GM23338 (cell line): Measurements from ENCODE around the gene ZNF689. TPM values are rescaled to one million over a fixed set of nuclear protein-coding genes. Genes with fewer than 3 reads are reported as not detected.
A peak's percentile ranks its signal among the peaks of the same experiment; 100 is the strongest.

Experiments used
- ATAC-seq: fragments of 200-7000 bp; cut with Tn5 transposase; 3 replicates; pipeline ENCODE4 v1.9.1; 2020
- DNase-seq: peaks from one replicate; pipeline ENCODE4 v3.0.0-alpha.2; 2015; ENCODE audit warnings: low spot score
- H2AFZ ChIP-seq: fragments of 200-600 bp; sonication (generic); 2 replicates; pipeline ENCODE4 v1.8.0; 2016; ENCODE audit warnings: antibody characterized with exemption, mild to moderate bottlenecking, moderate library complexity
- H3F3A ChIP-seq: fragments of 200-600 bp; sonication (generic); replicated peaks from 2 replicates; pipeline ENCODE4 v1.8.0; 2017; ENCODE audit warnings: antibody characterized with exemption, mixed run types, low read depth
- H3K27ac ChIP-seq: fragments of 200-600 bp; sonication (generic); 2 replicates; pipeline ENCODE4 v1.6.1; 2016; ENCODE audit warnings: low read depth
- H3K27me3 ChIP-seq: fragments of 200-600 bp; sonication (generic); 2 replicates; pipeline ENCODE4 v1.8.0; 2016; ENCODE audit warnings: mild to moderate bottlenecking, mixed run types, moderate library complexity; ENCODE audit not compliant: insufficient read depth
- H3K36me3 ChIP-seq: fragments of 200-600 bp; sonication (generic); 2 replicates; pipeline ENCODE4 v1.8.0; 2016; ENCODE audit warnings: mild to moderate bottlenecking; ENCODE audit not compliant: insufficient read depth
- H3K4me1 ChIP-seq: fragments of 200-600 bp; sonication (generic); 2 replicates; pipeline ENCODE4 v1.8.0; 2016; ENCODE audit warnings: mild to moderate bottlenecking, moderate library complexity; ENCODE audit not compliant: insufficient read depth
- H3K4me2 ChIP-seq: fragments of 200-600 bp; sonication (generic); 2 replicates; pipeline ENCODE4 v1.7.1; 2017; ENCODE audit warnings: mixed run types
- H3K4me3 ChIP-seq: fragments of 200-600 bp; sonication (generic); 2 replicates; pipeline ENCODE4 v1.6.1; 2016; ENCODE audit warnings: mixed run types
- H3K79me2 ChIP-seq: fragments of 200-600 bp; sonication (generic); replicated peaks from 2 replicates; pipeline ENCODE4 v1.8.0; 2017; ENCODE audit warnings: mild to moderate bottlenecking; ENCODE audit not compliant: insufficient read depth
- H3K9me2 ChIP-seq: fragments of 200-600 bp; sonication (generic); 2 replicates; pipeline ENCODE4 v1.8.0; 2017; ENCODE audit not compliant: insufficient read depth
- H4K20me1 ChIP-seq: fragments of 200-600 bp; sonication (generic); replicated peaks from 2 replicates; pipeline ENCODE4 v1.8.0; 2017; ENCODE audit warnings: mild to moderate bottlenecking; ENCODE audit not compliant: insufficient read depth
- H3K27ac Mint-ChIP-seq: 2 replicates; pipeline ENCODE4 v1.8.0; 2020; ENCODE audit warnings: inconsistent platforms, mild to moderate bottlenecking, moderate library complexity, mixed read lengths
- H3K27me3 Mint-ChIP-seq: 3 replicates; pipeline ENCODE4 v1.8.0; 2022; ENCODE audit warnings: low read depth, mild to moderate bottlenecking, moderate library complexity, mixed read lengths, inconsistent platforms; ENCODE audit not compliant: insufficient read depth, poor library complexity
- H3K36me3 Mint-ChIP-seq: 3 replicates; pipeline ENCODE4 v1.8.0; 2021; ENCODE audit warnings: low read depth, mild to moderate bottlenecking, inconsistent platforms, moderate library complexity, mixed read lengths
- H3K4me1 Mint-ChIP-seq: 3 replicates; pipeline ENCODE4 v1.8.0; 2020; ENCODE audit warnings: mild to moderate bottlenecking, inconsistent platforms, mixed read lengths
- H3K4me3 Mint-ChIP-seq: 3 replicates; pipeline ENCODE4 v1.8.0; 2021; ENCODE audit warnings: moderate library complexity, mild to moderate bottlenecking, inconsistent platforms, mixed read lengths
- H3K9me3 Mint-ChIP-seq: 3 replicates; pipeline ENCODE4 v1.8.0; 2020; ENCODE audit warnings: moderate library complexity, mild to moderate bottlenecking, inconsistent platforms, mixed read lengths
- CTCF ChIP-seq, 2 experiments: fragments of 200-600 bp in 1 of 2; sonication (generic) in 1 of 2; conservative IDR thresholded peaks; 2 replicates each; pipeline versions ENCODE4 v1.5.1 to v1.6.1; 2016 to 2017; ENCODE audit warnings: antibody characterized with exemption in 2 of 2, low read depth in 2 of 2, mild to moderate bottlenecking in 2 of 2, moderate library complexity in 1 of 2
- ETS1 ChIP-seq: IDR thresholded peaks from 2 replicates; pipeline ENCODE4 v1.6.1; 2016; ENCODE audit warnings: antibody characterized with exemption
- EZH2 ChIP-seq: fragments of 200-600 bp; sonication (generic); IDR thresholded peaks from one replicate; pipeline ENCODE4 v1.8.0; 2017; ENCODE audit warnings: antibody characterized with exemption, mild to moderate bottlenecking, low read depth; ENCODE audit not compliant: unreplicated experiment
- JUNB ChIP-seq: IDR thresholded peaks from one replicate; pipeline ENCODE4 v1.6.1; 2016; ENCODE audit warnings: antibody characterized with exemption; ENCODE audit not compliant: unreplicated experiment
- POLR2AphosphoS5 ChIP-seq: IDR thresholded peaks from 2 replicates; pipeline ENCODE4 v1.6.1; 2016; ENCODE audit warnings: antibody characterized with exemption, low read depth
- ZNF462 ChIP-seq: fragments of 250-450 bp; sonication (Bioruptor Pico); IDR thresholded peaks from 2 replicates; pipeline ENCODE4 v1.5.0; 2020; ENCODE audit warnings: mild to moderate bottlenecking, moderate library complexity
- polyA plus RNA-seq: library from polyadenylated mRNA; unstranded; fragments of >200 nt; fragmentation: Nextera tagmentation; extraction: Ambion mirVana; gene quantifications from 2 replicates; pipeline ENCODE4 v1.2.1, GENCODE V29; 2016
- total RNA-seq: library from RNA; depleted of rRNA; stranded (reverse); fragments of >200 nt; shearing (Covaris generic); gene quantifications from 2 replicates; pipeline ENCODE4 v1.2.3, GENCODE V29; 2014
- TF ChIP-seq, protein P1 (sequence below): IDR thresholded peaks from one replicate; pipeline ENCODE4 v1.6.1; 2018; ENCODE audit warnings: antibody characterized with exemption; ENCODE audit not compliant: unreplicated experiment

ZNF689 gene
- total and polyA plus RNA-seq, 2 experiments from 2014 or later = 5.3 to 16.7 TPM

GRCh38 chr16:30619202-30619601 lies 9.0 kb upstream of the ZNF689 start (continued):
- TF ChIP-seq ZNF462 (CRISPR knock-in tag) = no peak
- no peak for TF ChIP-seq POLR2AphosphoS5
- TF ChIP-seq EZH2 = no peak

GRCh38 chr16:30615358-30616091 lies 5.3 kb upstream of the ZNF689 start:
- Mint-ChIP-seq H3K9me3 (0 out of 3 replicates have a peak, but pooled peaks cover 2% of the 10 kb centered on the region), H3K36me3 (no peaks in the 10 kb centered on the region), H3K4me3 (no peak overlapping the region), H3K27ac (no peak overlapping the region), H3K27me3 (peaks cover 5% of the 10 kb centered on the region), H3K4me1 (peaks cover 1% of the 10 kb centered on the region; the same call in 2 of the 3 replicates)
- ATAC-seq (peak; percentile 92), DNase-seq (peak; percentile 95)
- Histone ChIP-seq H3K4me2 (no peak overlapping the region), H2AFZ (peak overlapping the region; percentile 93; the same call in 1 of the 2 replicates), H3K36me3 (no peaks in the 10 kb centered on the region), H3K4me3 (no peak overlapping the region), H4K20me1 (no peaks in the 10 kb centered on the region), H3K27ac (no peak overlapping the region), H3K9me2 (no peaks in the 10 kb centered on the region), H3K27me3 (no peaks in the 10 kb centered on the region), H3K4me1 (no peaks in the 10 kb centered on the region), H3K79me2 (no peaks in the 10 kb centered on the region), H3F3A (0 out of 2 replicates have a peak, but pooled peaks cover 6% of the 10 kb centered on the region)
- TF ChIP-seq JUNB (no peak), ETS1 (no peak), CTCF (conservative IDR thresholded peaks at IDR 0.05; ENCODE audit: low read depth in 2 of 2) (peak; percentile 97 to 100), EZH2 (no peak)
- TF ChIP-seq, protein P1, sequence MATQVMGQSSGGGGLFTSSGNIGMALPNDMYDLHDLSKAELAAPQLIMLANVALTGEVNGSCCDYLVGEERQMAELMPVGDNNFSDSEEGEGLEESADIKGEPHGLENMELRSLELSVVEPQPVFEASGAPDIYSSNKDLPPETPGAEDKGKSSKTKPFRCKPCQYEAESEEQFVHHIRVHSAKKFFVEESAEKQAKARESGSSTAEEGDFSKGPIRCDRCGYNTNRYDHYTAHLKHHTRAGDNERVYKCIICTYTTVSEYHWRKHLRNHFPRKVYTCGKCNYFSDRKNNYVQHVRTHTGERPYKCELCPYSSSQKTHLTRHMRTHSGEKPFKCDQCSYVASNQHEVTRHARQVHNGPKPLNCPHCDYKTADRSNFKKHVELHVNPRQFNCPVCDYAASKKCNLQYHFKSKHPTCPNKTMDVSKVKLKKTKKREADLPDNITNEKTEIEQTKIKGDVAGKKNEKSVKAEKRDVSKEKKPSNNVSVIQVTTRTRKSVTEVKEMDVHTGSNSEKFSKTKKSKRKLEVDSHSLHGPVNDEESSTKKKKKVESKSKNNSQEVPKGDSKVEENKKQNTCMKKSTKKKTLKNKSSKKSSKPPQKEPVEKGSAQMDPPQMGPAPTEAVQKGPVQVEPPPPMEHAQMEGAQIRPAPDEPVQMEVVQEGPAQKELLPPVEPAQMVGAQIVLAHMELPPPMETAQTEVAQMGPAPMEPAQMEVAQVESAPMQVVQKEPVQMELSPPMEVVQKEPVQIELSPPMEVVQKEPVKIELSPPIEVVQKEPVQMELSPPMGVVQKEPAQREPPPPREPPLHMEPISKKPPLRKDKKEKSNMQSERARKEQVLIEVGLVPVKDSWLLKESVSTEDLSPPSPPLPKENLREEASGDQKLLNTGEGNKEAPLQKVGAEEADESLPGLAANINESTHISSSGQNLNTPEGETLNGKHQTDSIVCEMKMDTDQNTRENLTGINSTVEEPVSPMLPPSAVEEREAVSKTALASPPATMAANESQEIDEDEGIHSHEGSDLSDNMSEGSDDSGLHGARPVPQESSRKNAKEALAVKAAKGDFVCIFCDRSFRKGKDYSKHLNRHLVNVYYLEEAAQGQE = no peak
